Peyer's patch (tissue), 4 donors: ENCODE data around the gene WNT9B. TPM values are rescaled to one million over a fixed set of nuclear protein-coding genes. Genes with fewer than 3 reads are reported as not detected.

Experiments
- DNase-seq, 3 donors: peaks; one replicate each; pipeline ENCODE4 v3.0.0-alpha.2; 2017 to 2019
- H3K27ac ChIP-seq, 4 donors: fragments of 200-600 bp; sonication (generic); one replicate each; pipeline ENCODE4 v1.5.1; 2016 to 2019
- H3K27me3 ChIP-seq, 2 donors: fragments of 200-600 bp; sonication (generic); one replicate each; pipeline ENCODE4 v1.5.1; 2019
- H3K36me3 ChIP-seq, 3 donors: fragments of 200-600 bp; sonication (generic); one replicate each; pipeline ENCODE4 v1.5.1; 2016 to 2019
- H3K4me1 ChIP-seq, 4 donors: fragments of 200-600 bp; sonication (generic); one replicate each; pipeline ENCODE4 v1.5.1; 2016 to 2019
- H3K4me3 ChIP-seq, 4 donors: fragments of 200-600 bp; sonication (generic); 1 replicate in 3 of 4; 2 replicates in 1 of 4; pipeline ENCODE4 v1.5.1; 2016 to 2019; ENCODE audit warnings: mild to moderate bottlenecking in 1 of 4
- H3K9me3 ChIP-seq, 4 donors: fragments of 200-600 bp; sonication (generic); one replicate each; pipeline ENCODE4 v1.5.1; 2016 to 2019; ENCODE audit warnings: mild to moderate bottlenecking in 1 of 4
- CTCF ChIP-seq, 6 experiments: fragments of 450-650 bp in 4 of 6; fragments of 200-600 bp in 2 of 6; sonication (generic) in 1 of 6; IDR thresholded peaks; one replicate each; pipeline ENCODE4 v1.5.1; 2017 to 2019; ENCODE audit warnings: antibody characterized with exemption in 6 of 6, mild to moderate bottlenecking in 3 of 6, moderate library complexity in 1 of 6
- POLR2A ChIP-seq, 2 donors: fragments of 450-650 bp; IDR thresholded peaks; one replicate each; pipeline ENCODE4 v1.5.1; 2017; ENCODE audit warnings: antibody characterized with exemption in 2 of 2, mild to moderate bottlenecking in 2 of 2, moderate library complexity in 2 of 2
- small RNA-seq, 2 donors: library from RNA; depleted of rRNA; stranded (forward); fragments of <200 nt; gene quantifications; one replicate each; pipeline ENCODE3, GENCODE V24; 2016
- total RNA-seq, 4 donors: library from RNA; depleted of rRNA; stranded (reverse); fragments of >200 nt; gene quantifications; one replicate each; pipeline ENCODE4 v1.1.0, GENCODE V29; 2016

WNT9B gene
- total RNA-seq, 4 donors from 2014 or later, result 0.67 TPM; not detected in 3

GRCh38 chr17:46931596-46931995 is 80.2 kb downstream of the WNT9B start:
- H3K4me1 ChIP-seq, result peaks cover 0 to 43% (median 0%) of the 10 kb centered on the region in 4 donors
- H3K36me3 ChIP-seq, result peaks cover 0 to 74% (median 0%) of the 10 kb centered on the region in 3 donors
- DNase-seq, result no peak

GRCh38 chr17:46935658-46936266 is 84.4 kb downstream of the WNT9B start:
- Histone ChIP-seq H3K4me3 (no peak overlapping the region), H3K27ac (peak overlapping the region in 3 of 4 donors; percentile 32 to 82 (median 71)), H3K36me3 (peaks cover 0 to 96% (median 3%) of the 10 kb centered on the region in 3 donors)

More at GRCh38 chr17:46931596-46931995, 80.2 kb downstream of the WNT9B start:
- no peak overlapping the region for H3K27ac ChIP-seq
- no peaks in the 10 kb centered on the region for H3K27me3 ChIP-seq
- H3K9me3 ChIP-seq, result no peaks in the 10 kb centered on the region
- H3K4me3 ChIP-seq, result no peak overlapping the region
- no peak for TF ChIP-seq POLR2A (IDR thresholded peaks at IDR 0.05)
- no peak for TF ChIP-seq CTCF (IDR thresholded peaks at IDR 0.05)

More at GRCh38 chr17:46935658-46936266, 84.4 kb downstream of the WNT9B start:
- H3K27me3 ChIP-seq, result no peaks in the 10 kb centered on the region
- TF ChIP-seq POLR2A (IDR thresholded peaks at IDR 0.05) (peak; percentile 42 to 71), CTCF (IDR thresholded peaks at IDR 0.05) (no peak)
- H3K9me3 ChIP-seq, result no peaks in the 10 kb centered on the region
- peaks cover 0 to 10% (median 0%) of the 10 kb centered on the region in 4 donors for H3K4me1 ChIP-seq
- peak in 1 of 3 donors; percentile 80 for DNase-seq

Small RNA genes lying within 50 kb of the gene (small RNA-seq; reads per million reads assigned to genes)
- gene RNU6ATAC3P, result 0 reads per million in 2 donors

Other genes starting within 250 kb of the WNT9B start
- gene WNT3, start 32.9 kb upstream of the WNT9B start, total RNA-seq, result 10 to 100 TPM in 1 of 4 donors, 1 to 10 TPM in 2, under 1 TPM in 1; 0.83 to 10.1 (median 6.5) TPM
- 100 to 1,000 TPM in 3 of 4 donors, 10 to 100 TPM in 1; 77.6 to 148 (median 121) TPM for gene GOSR2, start 71.6 kb downstream of the WNT9B start, total RNA-seq
- under 1 TPM in 1 of 4 donors, not detected in 3; 0.88 TPM for gene RPRML, start 127.7 kb downstream of the WNT9B start, total RNA-seq